Astrocyte (in vitro differentiated cells and primary cell): Measurements from ENCODE around the gene RBBP8.

Experiments
- EZH2 ChIP-seq: IDR thresholded peaks from 2 replicates; pipeline ENCODE4 v1.6.1; 2012; ENCODE audit warnings: mild to moderate bottlenecking, low read length, inconsistent platforms; ENCODE audit not compliant: insufficient read depth
- TF ChIP-seq, protein P1 (sequence below): IDR thresholded peaks from 2 replicates; pipeline ENCODE4 v1.5.1; 2011; ENCODE audit warnings: low read depth, mild to moderate bottlenecking, inconsistent platforms, low read length, moderate library complexity; ENCODE audit not compliant: insufficient read depth

DNA sequence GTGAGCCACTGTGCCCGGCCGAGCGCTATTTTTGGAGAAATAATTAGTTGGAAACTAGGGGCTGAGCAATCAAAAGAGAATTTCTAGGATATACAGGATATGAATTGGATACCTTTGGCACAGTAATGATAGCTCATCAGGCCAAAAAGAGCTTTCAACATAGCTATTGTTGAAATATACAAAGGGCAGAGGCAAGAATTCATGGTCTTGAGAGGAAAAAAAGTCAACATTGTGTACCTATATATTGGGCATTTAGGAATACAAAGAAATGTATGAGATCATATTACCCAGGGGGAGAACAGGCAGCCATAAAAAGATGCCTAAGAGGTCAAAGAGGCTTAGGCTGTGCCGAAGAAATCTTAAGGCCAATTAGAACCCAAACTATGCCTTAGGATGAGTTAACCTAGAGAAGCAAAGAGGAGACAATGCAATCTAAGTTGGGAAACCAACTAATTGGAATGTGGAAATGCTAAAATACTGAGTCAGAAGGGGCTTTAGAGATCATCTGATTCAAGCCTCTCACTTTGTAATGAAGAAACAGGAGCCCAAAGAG lies 99.0 kb downstream of the RBBP8 start:
- TF ChIP-seq, protein P1, sequence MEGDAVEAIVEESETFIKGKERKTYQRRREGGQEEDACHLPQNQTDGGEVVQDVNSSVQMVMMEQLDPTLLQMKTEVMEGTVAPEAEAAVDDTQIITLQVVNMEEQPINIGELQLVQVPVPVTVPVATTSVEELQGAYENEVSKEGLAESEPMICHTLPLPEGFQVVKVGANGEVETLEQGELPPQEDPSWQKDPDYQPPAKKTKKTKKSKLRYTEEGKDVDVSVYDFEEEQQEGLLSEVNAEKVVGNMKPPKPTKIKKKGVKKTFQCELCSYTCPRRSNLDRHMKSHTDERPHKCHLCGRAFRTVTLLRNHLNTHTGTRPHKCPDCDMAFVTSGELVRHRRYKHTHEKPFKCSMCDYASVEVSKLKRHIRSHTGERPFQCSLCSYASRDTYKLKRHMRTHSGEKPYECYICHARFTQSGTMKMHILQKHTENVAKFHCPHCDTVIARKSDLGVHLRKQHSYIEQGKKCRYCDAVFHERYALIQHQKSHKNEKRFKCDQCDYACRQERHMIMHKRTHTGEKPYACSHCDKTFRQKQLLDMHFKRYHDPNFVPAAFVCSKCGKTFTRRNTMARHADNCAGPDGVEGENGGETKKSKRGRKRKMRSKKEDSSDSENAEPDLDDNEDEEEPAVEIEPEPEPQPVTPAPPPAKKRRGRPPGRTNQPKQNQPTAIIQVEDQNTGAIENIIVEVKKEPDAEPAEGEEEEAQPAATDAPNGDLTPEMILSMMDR: no peak
- no peak for TF ChIP-seq EZH2
